GM12878 (cell line): Measurements from ENCODE around the gene REV1. TPM values are rescaled to one million over a fixed set of nuclear protein-coding genes. Genes with fewer than 3 reads are reported as not detected.

Experiments used
- ELK1 ChIP-seq: IDR thresholded peaks from 2 replicates; pipeline ENCODE4 v1.6.1; 2012; ENCODE audit warnings: low read depth, low read length, improper control_type of control experiment
- GATAD2B ChIP-seq: fragments of 450-650 bp; conservative IDR thresholded peaks from 2 replicates; pipeline ENCODE4 v1.6.1; 2017; ENCODE audit warnings: low read depth, mild to moderate bottlenecking, moderate library complexity
- HDAC2 ChIP-seq: fragments of 200-600 bp; sonication (generic); IDR thresholded peaks from 2 replicates; pipeline ENCODE4 v1.6.1; 2017
- IRF3 ChIP-seq: fragments of 450-650 bp; IDR thresholded peaks from 2 replicates; pipeline ENCODE4 v1.6.1; 2014; ENCODE audit warnings: mild to moderate bottlenecking
- JUNB ChIP-seq: IDR thresholded peaks from 2 replicates; pipeline ENCODE4 v1.6.1; 2016; ENCODE audit warnings: antibody characterized with exemption, mild to moderate bottlenecking
- MTA3 ChIP-seq: IDR thresholded peaks from 2 replicates; pipeline ENCODE4 v1.6.1; 2012; ENCODE audit warnings: low read length, inconsistent platforms, borderline replicate concordance
- RELA ChIP-seq: fragments of 450-650 bp; IDR thresholded peaks from 2 replicates; pipeline ENCODE4 v1.8.0; 2014; ENCODE audit warnings: borderline replicate concordance; ENCODE audit not compliant: partially characterized antibody
- RFX5 ChIP-seq: IDR thresholded peaks from 2 replicates; pipeline ENCODE4 v1.6.1; 2011; ENCODE audit warnings: low read depth, low read length, improper control_type of control experiment
- TCF3 ChIP-seq: IDR thresholded peaks from 2 replicates; pipeline ENCODE4 v1.6.1; 2012; ENCODE audit warnings: low read depth, mild to moderate bottlenecking, low read length, borderline replicate concordance; ENCODE audit not compliant: insufficient read depth
- USF1 ChIP-seq: IDR thresholded peaks from 2 replicates; pipeline ENCODE4 v1.6.1; 2011; ENCODE audit warnings: borderline replicate concordance, low read depth, mild to moderate bottlenecking, moderate library complexity, mixed read lengths, low read length; ENCODE audit not compliant: insufficient read depth; ENCODE audit errors: extremely low read length
- ZBTB11 ChIP-seq: fragments of 450-650 bp; formaldehyde crosslinking; IDR thresholded peaks from 2 replicates; pipeline ENCODE4 v1.5.0; 2022; ENCODE audit warnings: mild to moderate bottlenecking, missing genetic modification characterization
- ZNF217 ChIP-seq: fragments of 450-650 bp; IDR thresholded peaks from 2 replicates; pipeline ENCODE4 v1.6.1; 2017; ENCODE audit warnings: antibody characterized with exemption, mild to moderate bottlenecking
- polyA plus RNA-seq, 11 experiments: library from polyadenylated mRNA; depleted of rRNA in 4 of 11; unstranded in 6 of 11; stranded (reverse) in 5 of 11; fragments of >200 nt; fragmentation: Nextera tagmentation in 4 of 11; fragmentation: Illumina TruSeq in 1 of 11; extraction: Ambion mirVana in 4 of 11; extraction: Trizol in 1 of 11; gene quantifications; 1 replicate in 1 of 11; 2 replicates in 10 of 11; pipeline versions ENCODE4 v1.2.1 to v1.2.3, GENCODE V29; 2011 to 2016; ENCODE audit warnings: inconsistent platforms in 2 of 11, missing spikeins in 2 of 11, low read depth in 1 of 11
- total RNA-seq, 4 experiments: library from RNA; depleted of rRNA in 3 of 4; stranded (reverse); fragments of >200 nt in 3 of 4; fragmentation: Illumina TruSeq in 1 of 4; extraction: Trizol in 1 of 4; gene quantifications; 2 replicates each; pipeline versions ENCODE4 v1.2.1 to v1.2.3, GENCODE V29; 2013 to 2021
- TF ChIP-seq, protein P1 (sequence below): fragments of 450-650 bp; formaldehyde crosslinking; IDR thresholded peaks from 2 replicates; pipeline ENCODE4 v1.4.0; 2022; ENCODE audit warnings: mild to moderate bottlenecking, moderate library complexity
- TF ChIP-seq, protein P2 (sequence below): fragments of 450-650 bp; IDR thresholded peaks from 2 replicates; pipeline ENCODE4 v1.6.1; 2016; ENCODE audit warnings: mild to moderate bottlenecking, moderate library complexity, borderline replicate concordance

The REV1 gene
- total and polyA plus RNA-seq, 10 of the 15 experiments (the other 5 are each of a cell fraction or from before 2014, with no cell fraction given): 11.3 to 46.8 (median 29.0) TPM

- TF ChIP-seq ELK1 (no peak), JUNB (no peak), TCF3 (0 out of 2 replicates have a peak, but pooled peaks have one; percentile 8), GATAD2B (peak; percentile 97), MTA3 (no peak), ZBTB11 (CRISPR knock-in tag) (no peak), RFX5 (peak; percentile 58; the same call in 1 of the 2 replicates), IRF3 (no peak), USF1 (peak; percentile 98), ZNF217 (peak; percentile 69), RELA (peak; percentile 76), HDAC2 (no peak)
- TF ChIP-seq, protein P1, sequence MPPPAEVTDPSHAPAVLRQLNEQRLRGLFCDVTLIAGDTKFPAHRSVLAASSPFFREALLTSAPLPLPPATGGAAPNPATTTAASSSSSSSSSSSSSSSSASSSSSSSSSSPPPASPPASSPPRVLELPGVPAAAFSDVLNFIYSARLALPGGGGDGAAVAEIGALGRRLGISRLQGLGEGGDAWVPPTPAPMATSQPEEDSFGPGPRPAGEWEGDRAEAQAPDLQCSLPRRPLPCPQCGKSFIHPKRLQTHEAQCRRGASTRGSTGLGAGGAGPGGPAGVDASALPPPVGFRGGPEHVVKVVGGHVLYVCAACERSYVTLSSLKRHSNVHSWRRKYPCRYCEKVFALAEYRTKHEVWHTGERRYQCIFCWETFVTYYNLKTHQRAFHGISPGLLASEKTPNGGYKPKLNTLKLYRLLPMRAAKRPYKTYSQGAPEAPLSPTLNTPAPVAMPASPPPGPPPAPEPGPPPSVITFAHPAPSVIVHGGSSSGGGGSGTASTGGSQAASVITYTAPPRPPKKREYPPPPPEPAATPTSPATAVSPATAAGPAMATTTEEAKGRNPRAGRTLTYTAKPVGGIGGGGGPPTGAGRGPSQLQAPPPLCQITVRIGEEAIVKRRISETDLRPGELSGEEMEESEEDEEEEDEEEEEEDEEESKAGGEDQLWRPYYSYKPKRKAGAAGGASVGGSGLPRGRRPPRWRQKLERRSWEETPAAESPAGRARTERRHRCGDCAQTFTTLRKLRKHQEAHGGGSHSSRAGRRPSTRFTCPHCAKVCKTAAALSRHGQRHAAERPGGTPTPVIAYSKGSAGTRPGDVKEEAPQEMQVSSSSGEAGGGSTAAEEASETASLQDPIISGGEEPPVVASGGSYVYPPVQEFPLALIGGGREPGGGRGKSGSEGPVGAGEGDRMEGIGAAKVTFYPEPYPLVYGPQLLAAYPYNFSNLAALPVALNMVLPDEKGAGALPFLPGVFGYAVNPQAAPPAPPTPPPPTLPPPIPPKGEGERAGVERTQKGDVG (CRISPR knock-in tag): no peak
- TF ChIP-seq, protein P2, sequence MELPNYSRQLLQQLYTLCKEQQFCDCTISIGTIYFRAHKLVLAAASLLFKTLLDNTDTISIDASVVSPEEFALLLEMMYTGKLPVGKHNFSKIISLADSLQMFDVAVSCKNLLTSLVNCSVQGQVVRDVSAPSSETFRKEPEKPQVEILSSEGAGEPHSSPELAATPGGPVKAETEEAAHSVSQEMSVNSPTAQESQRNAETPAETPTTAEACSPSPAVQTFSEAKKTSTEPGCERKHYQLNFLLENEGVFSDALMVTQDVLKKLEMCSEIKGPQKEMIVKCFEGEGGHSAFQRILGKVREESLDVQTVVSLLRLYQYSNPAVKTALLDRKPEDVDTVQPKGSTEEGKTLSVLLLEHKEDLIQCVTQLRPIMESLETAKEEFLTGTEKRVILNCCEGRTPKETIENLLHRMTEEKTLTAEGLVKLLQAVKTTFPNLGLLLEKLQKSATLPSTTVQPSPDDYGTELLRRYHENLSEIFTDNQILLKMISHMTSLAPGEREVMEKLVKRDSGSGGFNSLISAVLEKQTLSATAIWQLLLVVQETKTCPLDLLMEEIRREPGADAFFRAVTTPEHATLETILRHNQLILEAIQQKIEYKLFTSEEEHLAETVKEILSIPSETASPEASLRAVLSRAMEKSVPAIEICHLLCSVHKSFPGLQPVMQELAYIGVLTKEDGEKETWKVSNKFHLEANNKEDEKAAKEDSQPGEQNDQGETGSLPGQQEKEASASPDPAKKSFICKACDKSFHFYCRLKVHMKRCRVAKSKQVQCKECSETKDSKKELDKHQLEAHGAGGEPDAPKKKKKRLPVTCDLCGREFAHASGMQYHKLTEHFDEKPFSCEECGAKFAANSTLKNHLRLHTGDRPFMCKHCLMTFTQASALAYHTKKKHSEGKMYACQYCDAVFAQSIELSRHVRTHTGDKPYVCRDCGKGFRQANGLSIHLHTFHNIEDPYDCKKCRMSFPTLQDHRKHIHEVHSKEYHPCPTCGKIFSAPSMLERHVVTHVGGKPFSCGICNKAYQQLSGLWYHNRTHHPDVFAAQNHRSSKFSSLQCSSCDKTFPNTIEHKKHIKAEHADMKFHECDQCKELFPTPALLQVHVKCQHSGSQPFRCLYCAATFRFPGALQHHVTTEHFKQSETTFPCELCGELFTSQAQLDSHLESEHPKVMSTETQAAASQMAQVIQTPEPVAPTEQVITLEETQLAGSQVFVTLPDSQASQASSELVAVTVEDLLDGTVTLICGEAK: no peak
Measured at GRCh38 chr2:99489761-99490622, at the start of gene REV1 (continued).
